ENCODE results near the gene CDIPT. TPM values are rescaled to one million over a fixed set of nuclear protein-coding genes. Genes with fewer than 3 reads are reported as not detected.
A peak's percentile ranks its signal among the peaks of the same experiment; 100 is the strongest.
"Not testable (repeated sequence)": the region's sequence is repeated elsewhere in the genome, so short reads cannot be mapped to it uniquely, and the experiment has no call there.

Gene CDIPT
- total RNA-seq, 1 donor from 2014 or later = 24.5 TPM

- no peak overlapping the region for H3K9ac ChIP-seq (ENCODE audit: low read depth in 1 of 3, low read length in 3 of 3)
- H3K4me1 ChIP-seq (ENCODE audit: control insufficient read depth in 3 of 3, insufficient read depth in 3 of 3, low read length in 3 of 3) = no peaks in the 10 kb centered on the region
- no peaks in the 10 kb centered on the region for H3K36me3 ChIP-seq (ENCODE audit: control insufficient read depth in 3 of 3, insufficient read depth in 3 of 3, low read length in 3 of 3)
- peaks cover 33 to 38% (median 37%) of the 10 kb centered on the region in 3 donors for H3K27me3 ChIP-seq (ENCODE audit: control insufficient read depth in 3 of 3, insufficient read depth in 3 of 3, low read length in 3 of 3)
- H3K4me3 ChIP-seq (ENCODE audit: low read length in 3 of 3) = no peak overlapping the region
- H3K9me3 ChIP-seq (ENCODE audit: control insufficient read depth in 3 of 3, low read length in 3 of 3) = peaks cover 0 to 2% (median 0%) of the 10 kb centered on the region in 3 donors
- no peak overlapping the region for H3K27ac ChIP-seq (ENCODE audit: low read depth, low read length)
Observed at GRCh38 chr16:29877266-29877961, 14.4 kb upstream of the CDIPT start.

GRCh38 chr16:29876594-29877249 is 13.7 kb upstream of the CDIPT start:
- H3K4me3 ChIP-seq (ENCODE audit: low read length in 3 of 3) = peak overlapping the region in 1 of 3 donors; percentile 13
- H3K9me3 ChIP-seq (ENCODE audit: control insufficient read depth in 3 of 3, low read length in 3 of 3) = peaks cover 0 to 2% (median 0%) of the 10 kb centered on the region in 3 donors
- no peaks in the 10 kb centered on the region for H3K4me1 ChIP-seq (ENCODE audit: control insufficient read depth in 3 of 3, insufficient read depth in 3 of 3, low read length in 3 of 3)
- no peak overlapping the region for H3K27ac ChIP-seq (ENCODE audit: low read depth, low read length)
- no peak overlapping the region for H3K9ac ChIP-seq (ENCODE audit: low read depth in 1 of 3, low read length in 3 of 3)
- no peaks in the 10 kb centered on the region for H3K36me3 ChIP-seq (ENCODE audit: control insufficient read depth in 3 of 3, insufficient read depth in 3 of 3, low read length in 3 of 3)
- peaks cover 33 to 38% (median 37%) of the 10 kb centered on the region in 3 donors for H3K27me3 ChIP-seq (ENCODE audit: control insufficient read depth in 3 of 3, insufficient read depth in 3 of 3, low read length in 3 of 3)

GRCh38 chr16:29876217-29876593 is 13.2 kb upstream of the CDIPT start:
- no peak overlapping the region for H3K4me3 ChIP-seq (ENCODE audit: low read length in 3 of 3)
- H3K36me3 ChIP-seq (ENCODE audit: control insufficient read depth in 3 of 3, insufficient read depth in 3 of 3, low read length in 3 of 3) = no peaks in the 10 kb centered on the region
- peaks cover 33 to 38% (median 37%) of the 10 kb centered on the region in 3 donors for H3K27me3 ChIP-seq (ENCODE audit: control insufficient read depth in 3 of 3, insufficient read depth in 3 of 3, low read length in 3 of 3)
- no peak overlapping the region for H3K27ac ChIP-seq (ENCODE audit: low read depth, low read length)
- H3K4me1 ChIP-seq (ENCODE audit: control insufficient read depth in 3 of 3, insufficient read depth in 3 of 3, low read length in 3 of 3) = no peaks in the 10 kb centered on the region
- H3K9me3 ChIP-seq (ENCODE audit: control insufficient read depth in 3 of 3, low read length in 3 of 3) = peaks cover 0 to 2% (median 0%) of the 10 kb centered on the region in 3 donors
- H3K9ac ChIP-seq (ENCODE audit: low read depth in 1 of 3, low read length in 3 of 3) = no peak overlapping the region

GRCh38 chr16:29875206-29875605 is 12.2 kb upstream of the CDIPT start:
- Histone ChIP-seq H3K4me1 (ENCODE audit: control insufficient read depth in 3 of 3, insufficient read depth in 3 of 3, low read length in 3 of 3) (no peaks in the 10 kb centered on the region), H3K9me3 (ENCODE audit: control insufficient read depth in 3 of 3, low read length in 3 of 3) (peaks cover 0 to 2% (median 0%) of the 10 kb centered on the region in 3 donors), H3K36me3 (ENCODE audit: control insufficient read depth in 3 of 3, insufficient read depth in 3 of 3, low read length in 3 of 3) (no peaks in the 10 kb centered on the region), H3K27me3 (ENCODE audit: control insufficient read depth in 3 of 3, insufficient read depth in 3 of 3, low read length in 3 of 3) (peaks cover 33 to 38% (median 37%) of the 10 kb centered on the region in 3 donors), H3K27ac (ENCODE audit: low read depth, low read length) (no peak overlapping the region), H3K4me3 (ENCODE audit: low read length in 3 of 3) (no peak overlapping the region), H3K9ac (ENCODE audit: low read depth in 1 of 3, low read length in 3 of 3) (no peak overlapping the region)

- Histone ChIP-seq H3K9me3 (ENCODE audit: control insufficient read depth in 3 of 3, low read length in 3 of 3) (peaks cover 0 to 2% (median 0%) of the 10 kb centered on the region in 3 donors), H3K9ac (ENCODE audit: low read depth in 1 of 3, low read length in 3 of 3) (no peak overlapping the region), H3K36me3 (ENCODE audit: control insufficient read depth in 3 of 3, insufficient read depth in 3 of 3, low read length in 3 of 3) (no peaks in the 10 kb centered on the region), H3K4me3 (ENCODE audit: low read length in 3 of 3) (no peak overlapping the region), H3K4me1 (ENCODE audit: control insufficient read depth in 3 of 3, insufficient read depth in 3 of 3, low read length in 3 of 3) (no peaks in the 10 kb centered on the region), H3K27me3 (ENCODE audit: control insufficient read depth in 3 of 3, insufficient read depth in 3 of 3, low read length in 3 of 3) (peaks cover 27 to 33% (median 29%) of the 10 kb centered on the region in 3 donors), H3K27ac (ENCODE audit: low read depth, low read length) (no peak overlapping the region)
Observed at GRCh38 chr16:29873319-29873718, 10.3 kb upstream of the CDIPT start.

GRCh38 chr16:29871822-29872546 is 9.0 kb upstream of the CDIPT start:
- Histone ChIP-seq H3K4me3 (ENCODE audit: low read length in 3 of 3) (no peak overlapping the region), H3K27me3 (ENCODE audit: control insufficient read depth in 3 of 3, insufficient read depth in 3 of 3, low read length in 3 of 3) (peaks cover 14 to 20% (median 16%) of the 10 kb centered on the region in 3 donors), H3K9me3 (ENCODE audit: control insufficient read depth in 3 of 3, low read length in 3 of 3) (no peaks in the 10 kb centered on the region), H3K27ac (ENCODE audit: low read depth, low read length) (no peak overlapping the region), H3K4me1 (ENCODE audit: control insufficient read depth in 3 of 3, insufficient read depth in 3 of 3, low read length in 3 of 3) (no peaks in the 10 kb centered on the region), H3K36me3 (ENCODE audit: control insufficient read depth in 3 of 3, insufficient read depth in 3 of 3, low read length in 3 of 3) (no peaks in the 10 kb centered on the region), H3K9ac (ENCODE audit: low read depth in 1 of 3, low read length in 3 of 3) (no peak overlapping the region)

- not testable (repeated sequence) for H3K27ac ChIP-seq (ENCODE audit: low read depth, low read length); H3K36me3 ChIP-seq (ENCODE audit: control insufficient read depth in 3 of 3, insufficient read depth in 3 of 3, low read length in 3 of 3); H3K4me1 ChIP-seq (ENCODE audit: control insufficient read depth in 3 of 3, insufficient read depth in 3 of 3, low read length in 3 of 3); H3K9ac ChIP-seq (ENCODE audit: low read depth in 1 of 3, low read length in 3 of 3); H3K9me3 ChIP-seq (ENCODE audit: control insufficient read depth in 3 of 3, low read length in 3 of 3); H3K27me3 ChIP-seq (ENCODE audit: control insufficient read depth in 3 of 3, insufficient read depth in 3 of 3, low read length in 3 of 3); H3K4me3 ChIP-seq (ENCODE audit: low read length in 3 of 3)
Observed at GRCh38 chr16:29869067-29869466, 6.0 kb upstream of the CDIPT start.

- peaks cover 3 to 4% (median 4%) of the 10 kb centered on the region in 3 donors for H3K4me1 ChIP-seq (ENCODE audit: control insufficient read depth in 3 of 3, insufficient read depth in 3 of 3, low read length in 3 of 3)
- no peak overlapping the region for H3K9ac ChIP-seq (ENCODE audit: low read depth in 1 of 3, low read length in 3 of 3)
- H3K36me3 ChIP-seq (ENCODE audit: control insufficient read depth in 3 of 3, insufficient read depth in 3 of 3, low read length in 3 of 3) = no peaks in the 10 kb centered on the region
- H3K4me3 ChIP-seq (ENCODE audit: low read length in 3 of 3) = no peak overlapping the region
- H3K27me3 ChIP-seq (ENCODE audit: control insufficient read depth in 3 of 3, insufficient read depth in 3 of 3, low read length in 3 of 3) = peaks cover 0 to 6% (median 0%) of the 10 kb centered on the region in 3 donors
- no peaks in the 10 kb centered on the region for H3K9me3 ChIP-seq (ENCODE audit: control insufficient read depth in 3 of 3, low read length in 3 of 3)
- H3K27ac ChIP-seq (ENCODE audit: low read depth, low read length) = no peak overlapping the region
Observed at GRCh38 chr16:29868396-29869009, 5.5 kb upstream of the CDIPT start.

GRCh38 chr16:29864205-29864604 is 1.2 kb upstream of the CDIPT start:
- H3K4me1 ChIP-seq (ENCODE audit: control insufficient read depth in 3 of 3, insufficient read depth in 3 of 3, low read length in 3 of 3) = peaks cover 16 to 25% (median 21%) of the 10 kb centered on the region in 3 donors
- no peaks in the 10 kb centered on the region for H3K27me3 ChIP-seq (ENCODE audit: control insufficient read depth in 3 of 3, insufficient read depth in 3 of 3, low read length in 3 of 3)
- H3K36me3 ChIP-seq (ENCODE audit: control insufficient read depth in 3 of 3, insufficient read depth in 3 of 3, low read length in 3 of 3) = peaks cover 12 to 19% (median 17%) of the 10 kb centered on the region in 3 donors
- no peak overlapping the region for H3K27ac ChIP-seq (ENCODE audit: low read depth, low read length)
- H3K4me3 ChIP-seq (ENCODE audit: low read length in 3 of 3) = no peak overlapping the region
- no peaks in the 10 kb centered on the region for H3K9me3 ChIP-seq (ENCODE audit: control insufficient read depth in 3 of 3, low read length in 3 of 3)
- H3K9ac ChIP-seq (ENCODE audit: low read depth in 1 of 3, low read length in 3 of 3) = no peak overlapping the region

Data from skeletal muscle tissue (tissue), 4 donors.